ENCODE measurements around the gene PAQR6. TPM values are rescaled to one million over a fixed set of nuclear protein-coding genes. Genes with fewer than 3 reads are reported as not detected.

The PAQR6 gene
- total and polyA plus RNA-seq, 10 of the 15 experiments (the other 5 are each of a cell fraction or from before 2014, with no cell fraction given), result 0.42 to 4.5 (median 1.3) TPM

DNA sequence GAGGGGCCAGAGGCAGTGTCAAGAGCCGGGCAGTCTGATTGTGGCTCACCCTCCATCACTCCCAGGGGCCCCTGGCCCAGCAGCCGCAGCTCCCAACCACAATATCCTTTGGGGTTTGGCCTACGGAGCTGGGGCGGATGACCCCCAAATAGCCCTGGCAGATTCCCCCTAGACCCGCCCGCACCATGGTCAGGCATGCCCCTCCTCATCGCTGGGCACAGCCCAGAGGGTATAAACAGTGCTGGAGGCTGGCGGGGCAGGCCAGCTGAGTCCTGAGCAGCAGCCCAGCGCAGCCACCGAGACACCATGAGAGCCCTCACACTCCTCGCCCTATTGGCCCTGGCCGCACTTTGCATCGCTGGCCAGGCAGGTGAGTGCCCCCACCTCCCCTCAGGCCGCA, 5.9 kb downstream of the PAQR6 start, which contains the start of gene BGLAP:
Gene BGLAP (plus strand): TSS at position 259 of the 400 bp plus-strand sequence. CDS start 48 bp downstream, at position 307.
- BruUV-seq (replicated peaks), result no TSS peak
- H3K27me3 ChIP-seq (replicated peaks in 1 of 2; ENCODE audit: control insufficient read depth in 2 of 2, insufficient read depth in 2 of 2, low read length in 1 of 2), result no peaks in the 10 kb centered on the region
- no peak within 1 kb of the TSS for H3K9ac ChIP-seq (ENCODE audit: control insufficient read depth, insufficient read depth, low read length)
- ChIA-PET RAD21 (ENCODE audit: unreplicated experiment) (no interaction called here), SMC1A (ENCODE audit: uncharacterized antibody, unreplicated experiment) (interaction anchor here (1.5 kb wide), 1 partner anchor 9 kb away, joined by 3 read pairs; no protein-coding TSS in a partner anchor), POLR2A (no interaction called here), CTCF (interaction anchor here (0.6 kb wide), 1 partner anchor 103 kb away, joined by 3 read pairs; no protein-coding TSS in a partner anchor)
- no peak within 1 kb of the TSS for H3K4me2 ChIP-seq (ENCODE audit: control insufficient read depth, insufficient read depth)
- ATAC-seq (peak; percentile 6; the same call in 1 of the 3 replicates), FAIRE-seq (no peak), DNase-seq (ENCODE audit: low read depth, low spot score) (no peak)
- no peaks in the 10 kb centered on the region for H3K79me2 ChIP-seq (ENCODE audit: control insufficient read depth, insufficient read depth, low read length)
- TF ChIP-seq POLR2AphosphoS5 (IDR thresholded peaks at IDR 0.05; ENCODE audit: low read length) (peak; percentile 44; the same call in 1 of the 2 replicates), RUNX3 (IDR thresholded peaks at IDR 0.05; ENCODE audit: low read length) (peak; percentile 38; the same call in 1 of the 2 replicates), POLR2A (IDR thresholded peaks at IDR 0.05; ENCODE audit: low read depth, low read length) (peak; percentile 14; the same call in 1 of the 2 replicates), HDGF (IDR thresholded peaks at IDR 0.05) (no peak)
- no peak within 1 kb of the TSS for H3K4me3 ChIP-seq
- WGBS (ENCODE audit: insufficient coverage, insufficient replicate concordance, low lambda C conversion rate, missing lambda C conversion rate), result 51% methylated on average over 14 of the region's 14 CpGs
- no peaks in the 10 kb centered on the region for H3K9me3 ChIP-seq (replicated peaks; ENCODE audit: control insufficient read depth, insufficient read depth, low read length)
- intact Hi-C loops (cut with micrococcal nuclease; ENCODE audit: unreplicated experiment) (no loop called here), in situ Hi-C loops (cut with MboI) (no loop called here)
- no peak within 1 kb of the TSS for H2AFZ ChIP-seq (ENCODE audit: control insufficient read depth, low read depth, low read length)
- peaks cover 25% of the 10 kb centered on the region for H3K4me1 ChIP-seq (ENCODE audit: control insufficient read depth, insufficient read depth, low read length)
- peaks cover 0 to 10% of the 10 kb centered on the region in 2 experiments for H3K36me3 ChIP-seq (ENCODE audit: control insufficient read depth in 2 of 2, insufficient read depth in 2 of 2, low read length in 1 of 2)
- no peaks in the 10 kb centered on the region for H4K20me1 ChIP-seq (ENCODE audit: control insufficient read depth, insufficient read depth)
- no peak within 1 kb of the TSS for H3K27ac ChIP-seq (ENCODE audit: control insufficient read depth, insufficient read depth)

DNA sequence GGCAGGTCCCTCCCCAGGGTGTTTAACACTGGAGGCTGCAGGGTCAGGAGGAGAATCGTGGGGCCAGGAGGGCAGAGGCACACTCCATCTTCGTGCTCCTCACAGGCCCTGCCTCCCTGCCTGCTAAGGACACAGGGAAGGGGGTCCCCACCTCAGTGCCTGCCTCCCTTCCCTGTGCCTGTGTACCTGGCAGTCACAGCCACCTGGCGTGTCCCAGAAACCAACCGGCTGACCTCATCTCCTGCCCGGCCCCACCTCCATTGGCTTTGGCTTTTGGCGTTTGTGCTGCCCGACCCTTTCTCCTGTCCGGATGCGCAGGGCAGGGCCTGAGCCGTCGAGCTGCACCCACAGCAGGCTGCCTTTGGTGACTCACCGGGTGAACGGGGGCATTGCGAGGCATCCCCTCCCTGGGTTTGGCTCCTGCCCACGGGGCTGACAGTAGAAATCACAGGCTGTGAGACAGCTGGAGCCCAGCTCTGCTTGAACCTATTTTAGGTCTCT, 6.5 kb downstream of the PAQR6 start:
- Histone ChIP-seq H3K27me3 (replicated peaks in 1 of 2; ENCODE audit: control insufficient read depth in 2 of 2, insufficient read depth in 2 of 2, low read length in 1 of 2) (no peaks in the 10 kb centered on the region), H3K27ac (ENCODE audit: control insufficient read depth, insufficient read depth) (no peak overlapping the region), H3K79me2 (ENCODE audit: control insufficient read depth, insufficient read depth, low read length) (no peaks in the 10 kb centered on the region), H3K4me3 (no peak overlapping the region), H3K9ac (ENCODE audit: control insufficient read depth, insufficient read depth, low read length) (no peak overlapping the region), H3K9me3 (replicated peaks; ENCODE audit: control insufficient read depth, insufficient read depth, low read length) (no peaks in the 10 kb centered on the region), H4K20me1 (ENCODE audit: control insufficient read depth, insufficient read depth) (no peaks in the 10 kb centered on the region), H3K4me1 (ENCODE audit: control insufficient read depth, insufficient read depth, low read length) (peaks cover 25% of the 10 kb centered on the region), H3K4me2 (ENCODE audit: control insufficient read depth, insufficient read depth) (no peak overlapping the region), H2AFZ (ENCODE audit: control insufficient read depth, low read depth, low read length) (no peak overlapping the region), H3K36me3 (ENCODE audit: control insufficient read depth in 2 of 2, insufficient read depth in 2 of 2, low read length in 1 of 2) (peaks cover 0 to 16% of the 10 kb centered on the region in 2 experiments)
- no peak for FAIRE-seq
- no peak for DNase-seq (ENCODE audit: low read depth, low spot score)
- 67% methylated on average over 15 of the region's 15 CpGs for WGBS (ENCODE audit: insufficient coverage, insufficient replicate concordance, low lambda C conversion rate, missing lambda C conversion rate)
- ChIA-PET POLR2A (interaction anchor here (0.5 to 0.6 kb wide), 3 partner anchors 13 to 547 kb away, joined by 3 to 5 read pairs (median 5); no protein-coding TSS in a partner anchor), CTCF (no interaction called here), RAD21 (ENCODE audit: unreplicated experiment) (no interaction called here), SMC1A (ENCODE audit: uncharacterized antibody, unreplicated experiment) (interaction anchor here (1.5 kb wide), 1 partner anchor 8 kb away, joined by 3 read pairs; no protein-coding TSS in a partner anchor)
- no TSS peak for BruUV-seq (replicated peaks)
- TF ChIP-seq IRF5 (IDR thresholded peaks at IDR 0.05; ENCODE audit: borderline replicate concordance) (no peak), KLF5 (IDR thresholded peaks at IDR 0.05; ENCODE audit: partially characterized antibody) (no peak), POLR2A (IDR thresholded peaks at IDR 0.05; ENCODE audit: low read depth, low read length) (peak; percentile 73), POLR2AphosphoS2 (IDR thresholded peaks at IDR 0.05; ENCODE audit: low read depth, low read length) (0 out of 2 replicates have a peak, but pooled peaks have one; percentile 53)
- TF ChIP-seq, protein P1, sequence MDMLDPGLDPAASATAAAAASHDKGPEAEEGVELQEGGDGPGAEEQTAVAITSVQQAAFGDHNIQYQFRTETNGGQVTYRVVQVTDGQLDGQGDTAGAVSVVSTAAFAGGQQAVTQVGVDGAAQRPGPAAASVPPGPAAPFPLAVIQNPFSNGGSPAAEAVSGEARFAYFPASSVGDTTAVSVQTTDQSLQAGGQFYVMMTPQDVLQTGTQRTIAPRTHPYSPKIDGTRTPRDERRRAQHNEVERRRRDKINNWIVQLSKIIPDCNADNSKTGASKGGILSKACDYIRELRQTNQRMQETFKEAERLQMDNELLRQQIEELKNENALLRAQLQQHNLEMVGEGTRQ (IDR thresholded peaks at IDR 0.05; ENCODE audit: borderline replicate concordance, low read depth, low read length), result no peak
- in situ Hi-C loops (cut with MboI) (no loop called here), intact Hi-C loops (cut with micrococcal nuclease; ENCODE audit: unreplicated experiment) (no loop called here)
- peak; percentile 6; the same call in 2 of the 3 replicates for ATAC-seq

All from GM12878 (cell line).